HAP-1 (cell line): Measurements from ENCODE around the gene MYO5A.
"Not testable (repeated sequence)": the region's sequence is repeated elsewhere in the genome, so short reads cannot be mapped to it uniquely, and the experiment has no call there.

Source experiments
- DNase-seq, 2 experiments: peaks; one replicate each; pipeline ENCODE4 v3.0.0-alpha.2; 2016 to 2020; ENCODE audit warnings: low spot score in 2 of 2
- H3K27me3 ChIP-seq: fragments of 250-450 bp; sonication (Bioruptor Pico); 2 replicates; pipeline ENCODE4 v1.5.1; 2020; ENCODE audit warnings: low read depth, mild to moderate bottlenecking, moderate library complexity
- H3K36me3 ChIP-seq: fragments of 250-450 bp; sonication (Bioruptor Pico); replicated peaks from 2 replicates; pipeline ENCODE4 v1.5.1; 2020; ENCODE audit warnings: mild to moderate bottlenecking
- H3K4me1 ChIP-seq: fragments of 250-450 bp; sonication (Bioruptor Pico); 2 replicates; pipeline ENCODE4 v1.5.1; 2020; ENCODE audit warnings: mild to moderate bottlenecking
- H3K4me3 ChIP-seq: fragments of 250-450 bp; sonication (Bioruptor Pico); 2 replicates; pipeline ENCODE4 v1.5.1; 2020; ENCODE audit warnings: mild to moderate bottlenecking, moderate library complexity
- H3K9me3 ChIP-seq: fragments of 250-450 bp; sonication (Bioruptor Pico); 2 replicates; pipeline ENCODE4 v1.5.1; 2020; ENCODE audit warnings: mild to moderate bottlenecking, moderate library complexity
- in situ Hi-C: fragments of 300-500 bp; cut with MboI; formaldehyde crosslinking; loops from 3 replicates; pipeline ENCODE4 v1.14.3; 2020; ENCODE audit warnings: low sequenced_read_pairs, inconsistent platforms, mixed read lengths

The MYO5A gene

DNA sequence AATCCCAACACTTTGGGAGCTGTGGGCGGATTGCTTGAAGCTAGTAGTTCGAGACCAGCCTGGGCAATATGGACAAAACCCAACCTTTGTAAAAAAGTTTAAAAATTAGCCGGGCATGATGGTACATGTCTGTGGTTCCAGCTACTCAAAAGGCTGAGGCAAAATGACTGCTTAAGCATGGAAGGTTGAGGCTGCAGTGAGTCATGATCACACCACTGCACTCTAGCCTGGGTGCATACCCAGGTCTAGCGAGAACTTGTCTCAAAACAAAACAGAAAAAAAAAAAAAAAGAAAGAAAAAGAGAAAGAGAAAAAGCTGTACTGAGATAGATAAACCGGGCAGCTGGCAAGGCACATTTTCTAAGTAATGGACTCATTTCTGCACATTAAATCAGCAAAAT is 29.5 kb upstream of the MYO5A start:
- Histone ChIP-seq H3K27me3 (no peaks in the 10 kb centered on the region), H3K9me3 (no peaks in the 10 kb centered on the region), H3K36me3 (peaks cover 48% of the 10 kb centered on the region), H3K4me1 (peaks cover 3% of the 10 kb centered on the region), H3K4me3 (no peak overlapping the region)
- in situ Hi-C loops = no loop called here
- DNase-seq = no peak

DNA sequence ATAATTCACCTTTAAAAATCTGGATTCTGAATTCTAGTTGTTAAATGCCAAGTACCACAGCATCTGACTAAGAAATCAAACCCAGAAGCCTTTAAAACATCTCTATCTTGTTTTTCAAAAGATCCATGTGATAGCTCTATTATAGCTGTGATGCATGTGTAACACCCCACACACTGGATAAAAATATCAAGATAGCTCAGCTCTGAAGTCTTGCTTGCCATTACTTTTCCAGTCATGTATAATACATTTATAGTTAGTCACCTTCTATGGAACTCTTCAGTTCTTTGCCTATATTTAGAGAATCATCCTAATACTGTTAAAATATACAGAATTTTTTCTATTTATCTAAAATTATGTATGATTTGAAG is 28.6 kb upstream of the MYO5A start:
- in situ Hi-C loops = no loop called here
- H3K36me3 ChIP-seq = peaks cover 55% of the 10 kb centered on the region
- no peaks in the 10 kb centered on the region for H3K9me3 ChIP-seq
- no peaks in the 10 kb centered on the region; the same call in 1 of the 2 replicates for H3K4me1 ChIP-seq
- no peak overlapping the region for H3K4me3 ChIP-seq
- no peak for DNase-seq
- H3K27me3 ChIP-seq = no peaks in the 10 kb centered on the region

GRCh38 chr15:52556524-52557273 is 28.0 kb upstream of the MYO5A start:
- Histone ChIP-seq H3K36me3 (peaks cover 60% of the 10 kb centered on the region), H3K9me3 (no peaks in the 10 kb centered on the region), H3K4me1 (no peaks in the 10 kb centered on the region; the same call in 1 of the 2 replicates), H3K4me3 (no peak overlapping the region), H3K27me3 (no peaks in the 10 kb centered on the region)
- in situ Hi-C loops = no loop called here
- no peak for DNase-seq

DNA sequence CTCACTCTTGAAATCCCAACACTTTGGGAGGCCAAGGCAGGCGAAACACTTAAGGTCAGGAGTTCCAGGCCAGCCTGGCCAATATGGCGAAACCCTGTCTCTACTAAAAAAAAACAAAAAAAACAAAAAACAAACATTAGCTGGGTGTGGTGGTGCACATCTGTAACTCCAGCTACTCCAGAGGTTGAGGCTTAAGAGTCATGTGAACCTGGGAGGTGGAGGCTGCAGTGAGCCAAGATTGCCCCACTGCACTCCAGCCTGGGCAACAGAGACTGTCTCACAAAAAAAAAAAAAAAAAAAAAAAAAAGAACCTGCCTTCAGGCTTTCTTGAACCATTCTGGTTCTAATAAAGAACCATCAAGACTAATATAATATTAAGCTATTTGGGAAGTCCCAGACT is 23.6 kb upstream of the MYO5A start:
- Histone ChIP-seq H3K4me1 (peaks cover 5% of the 10 kb centered on the region), H3K9me3 (no peaks in the 10 kb centered on the region), H3K4me3 (no peak overlapping the region), H3K27me3 (no peaks in the 10 kb centered on the region), H3K36me3 (peaks cover 79% of the 10 kb centered on the region)
- DNase-seq = no peak
- in situ Hi-C loops = no loop called here

GRCh38 chr15:52551762-52552161 is 23.1 kb upstream of the MYO5A start:
- DNase-seq = no peak
- Histone ChIP-seq H3K36me3 (peaks cover 77% of the 10 kb centered on the region), H3K4me1 (peaks cover 8% of the 10 kb centered on the region), H3K4me3 (no peak overlapping the region), H3K9me3 (no peaks in the 10 kb centered on the region), H3K27me3 (no peaks in the 10 kb centered on the region)
- in situ Hi-C loops = no loop called here

DNA sequence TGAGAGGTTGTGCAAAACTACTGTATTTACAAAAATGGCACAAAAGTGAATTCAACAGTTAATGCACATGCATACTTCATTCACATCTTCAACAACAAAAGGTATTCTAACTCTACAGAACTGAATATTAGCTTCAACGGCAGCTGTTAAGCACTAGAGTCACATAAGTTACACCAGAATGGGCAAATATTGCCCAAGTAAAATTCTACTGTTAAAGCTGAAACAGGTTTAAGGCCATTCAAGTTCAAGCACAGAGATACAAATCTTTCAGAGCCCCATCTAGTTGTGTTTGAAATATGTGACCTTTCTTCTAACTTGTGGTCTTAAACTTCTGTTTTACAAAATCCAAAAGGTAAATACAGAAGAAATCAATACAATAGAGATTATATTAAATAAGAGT is 22.5 kb upstream of the MYO5A start:
- in situ Hi-C loops, DNase-seq, H3K27me3 ChIP-seq, H3K4me1 ChIP-seq, H3K9me3 ChIP-seq, H3K4me3 ChIP-seq: not testable (repeated sequence)
- H3K36me3 ChIP-seq = peaks cover 77% of the 10 kb centered on the region

- Histone ChIP-seq H3K36me3 (peaks cover 38% of the 10 kb centered on the region), H3K4me1 (peaks cover 8% of the 10 kb centered on the region), H3K9me3 (no peaks in the 10 kb centered on the region), H3K27me3 (no peaks in the 10 kb centered on the region), H3K4me3 (no peak overlapping the region)
- no peak for DNase-seq
- in situ Hi-C loops = no loop called here
Observed at GRCh38 chr15:52546031-52546751, 17.5 kb upstream of the MYO5A start.

- DNase-seq = no peak
- in situ Hi-C loops = no loop called here
- no peaks in the 10 kb centered on the region for H3K4me1 ChIP-seq
Observed at GRCh38 chr15:52540374-52541012, 11.8 kb upstream of the MYO5A start.

DNA sequence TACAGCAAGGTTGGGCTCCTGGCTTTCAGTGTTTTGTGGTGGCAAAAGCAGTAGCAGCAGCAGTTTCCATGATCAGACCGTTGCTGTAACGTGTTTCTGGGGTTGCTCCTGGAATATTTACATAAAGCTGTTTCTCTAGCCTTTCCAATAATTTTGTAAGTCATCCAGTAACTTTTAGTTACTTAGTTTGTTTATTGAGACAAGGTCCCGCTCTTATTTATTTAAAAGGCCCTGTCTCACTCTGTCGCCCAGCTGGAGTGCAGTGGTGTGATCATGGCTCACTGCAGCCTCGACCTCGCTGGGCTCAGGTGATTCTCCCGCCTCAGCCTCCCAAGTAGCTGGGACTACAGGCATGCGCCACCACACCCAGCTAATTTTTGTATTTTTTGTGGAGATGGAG is 8.8 kb upstream of the MYO5A start:
- Histone ChIP-seq H3K4me1 (no peaks in the 10 kb centered on the region), H3K9me3 (peaks cover 8% of the 10 kb centered on the region), H3K36me3 (no peaks in the 10 kb centered on the region), H3K4me3 (no peak overlapping the region), H3K27me3 (no peaks in the 10 kb centered on the region)
- DNase-seq = no peak
- in situ Hi-C loops = no loop called here

More at GRCh38 chr15:52540374-52541012, 11.8 kb upstream of the MYO5A start:
- Histone ChIP-seq H3K27me3 (no peaks in the 10 kb centered on the region), H3K9me3 (peaks cover 8% of the 10 kb centered on the region), H3K4me3 (no peak overlapping the region), H3K36me3 (no peaks in the 10 kb centered on the region)

DNA sequence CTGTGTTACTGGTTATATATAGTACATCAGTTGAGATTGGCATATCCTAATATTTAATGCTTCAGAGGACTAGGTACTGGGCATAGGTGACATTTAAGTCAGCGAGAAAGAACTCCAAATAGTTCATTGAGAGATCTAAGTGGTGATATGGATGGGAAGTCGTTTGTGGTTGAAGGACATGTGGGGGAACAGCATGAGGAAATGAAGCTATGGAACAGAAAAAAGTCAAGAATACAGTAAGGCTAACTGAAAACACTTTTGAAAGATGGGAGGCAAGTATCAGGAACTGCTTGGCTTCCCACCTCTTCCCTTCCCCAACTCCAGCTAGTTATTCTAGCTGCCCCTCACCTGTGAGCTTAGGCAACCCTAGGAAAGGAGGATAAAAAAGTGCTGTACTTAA is 3.7 kb upstream of the MYO5A start:
- no peak for DNase-seq
- H3K9me3 ChIP-seq = no peaks in the 10 kb centered on the region
- no peak overlapping the region for H3K4me3 ChIP-seq
- H3K27me3 ChIP-seq = no peaks in the 10 kb centered on the region
- peaks cover 8% of the 10 kb centered on the region for H3K4me1 ChIP-seq
- in situ Hi-C loops = no loop called here
- H3K36me3 ChIP-seq = no peaks in the 10 kb centered on the region

- H3K36me3 ChIP-seq = no peaks in the 10 kb centered on the region
- H3K27me3 ChIP-seq = no peaks in the 10 kb centered on the region
- H3K4me1 ChIP-seq = peaks cover 23% of the 10 kb centered on the region
- peak overlapping the region; percentile 32; the same call in 1 of the 2 replicates for H3K4me3 ChIP-seq
- no peak for DNase-seq
- in situ Hi-C loops = no loop called here
- no peaks in the 10 kb centered on the region for H3K9me3 ChIP-seq
Observed at GRCh38 chr15:52529940-52530339, 1.3 kb upstream of the MYO5A start.

DNA sequence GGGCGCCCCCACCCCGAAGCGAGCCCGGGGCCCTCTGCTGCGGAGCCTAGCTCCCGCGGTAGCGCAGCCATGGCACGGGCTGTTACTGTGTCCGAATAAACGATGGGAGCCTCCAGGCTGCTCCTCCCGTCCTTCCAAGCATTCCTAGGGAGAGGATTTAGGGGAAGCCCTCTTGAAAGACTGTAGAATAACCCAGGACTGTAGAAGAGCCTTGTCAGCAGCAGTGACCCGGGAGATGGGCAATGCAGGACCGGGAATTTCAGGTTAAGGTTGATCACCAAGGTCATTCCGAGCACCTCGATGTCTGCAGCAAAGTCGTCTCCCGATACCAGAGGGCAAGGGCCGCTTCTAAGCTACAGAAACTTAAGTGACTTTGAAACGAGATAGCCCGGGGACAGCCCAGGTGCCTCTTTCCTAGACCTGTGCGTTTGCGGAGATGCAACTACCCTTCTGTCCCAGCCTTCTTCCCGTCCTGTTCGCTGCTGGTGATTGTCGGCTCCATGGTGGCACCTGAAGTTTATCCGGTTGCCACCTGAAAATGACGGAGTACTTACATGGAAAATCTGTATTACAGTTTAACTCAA is 753 bp upstream of the MYO5A start:
- H3K4me3 ChIP-seq = peak overlapping the region; percentile 32
- DNase-seq = no peak
- no peaks in the 10 kb centered on the region for H3K36me3 ChIP-seq
- no peaks in the 10 kb centered on the region for H3K27me3 ChIP-seq
- H3K9me3 ChIP-seq = no peaks in the 10 kb centered on the region
- H3K4me1 ChIP-seq = peaks cover 23% of the 10 kb centered on the region
- in situ Hi-C loops = no loop called here

- H3K9me3 ChIP-seq = no peaks in the 10 kb centered on the region
- in situ Hi-C loops = no loop called here
- H3K4me3 ChIP-seq = peak overlapping the region; percentile 85
- peaks cover 26% of the 10 kb centered on the region for H3K4me1 ChIP-seq
- no peaks in the 10 kb centered on the region for H3K27me3 ChIP-seq
- H3K36me3 ChIP-seq = no peaks in the 10 kb centered on the region
- peak; percentile 27 to 48 for DNase-seq
Observed at GRCh38 chr15:52527911-52528563, 643 bp downstream of the MYO5A start.
